Liver (tissue), 3 donors: ENCODE results near the gene SDR39U1.

Source experiments
- CTCF ChIP-seq: fragments of 150-350 bp; IDR thresholded peaks from 2 replicates; pipeline ENCODE4 v1.5.1; 2017; ENCODE audit warnings: improper control_type of control experiment, low read depth, low read length; ENCODE audit not compliant: missing input control
- EGR1 ChIP-seq, 2 donors: IDR thresholded peaks; 2 replicates each; pipeline ENCODE4 v1.6.1; 2016 to 2018; ENCODE audit warnings: antibody characterized with exemption in 2 of 2, low read depth in 2 of 2
- JUND ChIP-seq, 2 donors: IDR thresholded peaks; 2 replicates each; pipeline ENCODE4 v1.6.1; 2016; ENCODE audit warnings: antibody characterized with exemption in 2 of 2
- MAX ChIP-seq: IDR thresholded peaks from 2 replicates; pipeline ENCODE4 v1.6.1; 2016; ENCODE audit warnings: antibody characterized with exemption
- RAD21 ChIP-seq, 2 donors: IDR thresholded peaks; 2 replicates each; pipeline ENCODE4 v1.6.1; 2016; ENCODE audit warnings: antibody characterized with exemption in 2 of 2, mild to moderate bottlenecking in 2 of 2
- REST ChIP-seq: IDR thresholded peaks from 2 replicates; pipeline ENCODE4 v1.6.1; 2016; ENCODE audit warnings: antibody characterized with exemption, mild to moderate bottlenecking
- TAF1 ChIP-seq: conservative IDR thresholded peaks from 2 replicates; pipeline ENCODE4 v1.6.1; 2016; ENCODE audit warnings: antibody characterized with exemption, mild to moderate bottlenecking
- ZBTB33 ChIP-seq: IDR thresholded peaks from 2 replicates; pipeline ENCODE4 v1.6.1; 2016; ENCODE audit warnings: antibody characterized with exemption
- donor health status: healthy.
- donor health status: healthy.

- TF ChIP-seq REST: no peak
- no peak for TF ChIP-seq CTCF
- TF ChIP-seq TAF1: no peak
- TF ChIP-seq MAX: no peak
- no peak for TF ChIP-seq JUND (IDR thresholded peaks at IDR 0.05)
- no peak for TF ChIP-seq RAD21 (IDR thresholded peaks at IDR 0.05)
- TF ChIP-seq ZBTB33: no peak
- no peak for TF ChIP-seq EGR1 (IDR thresholded peaks at IDR 0.05; ENCODE audit: low read depth in 2 of 2)
These were observed 7.9 kb downstream of the SDR39U1 start for GRCh38 chr14:24434676-24435075.
